Fibroblast of peridontal ligament (primary cell): Measurements from ENCODE around the gene NT5DC2.

Source experiments
- DNase-seq: peaks from one replicate; pipeline ENCODE4 v3.0.0-alpha.2; 2010; ENCODE audit errors: extremely low read depth

Gene NT5DC2

DNA sequence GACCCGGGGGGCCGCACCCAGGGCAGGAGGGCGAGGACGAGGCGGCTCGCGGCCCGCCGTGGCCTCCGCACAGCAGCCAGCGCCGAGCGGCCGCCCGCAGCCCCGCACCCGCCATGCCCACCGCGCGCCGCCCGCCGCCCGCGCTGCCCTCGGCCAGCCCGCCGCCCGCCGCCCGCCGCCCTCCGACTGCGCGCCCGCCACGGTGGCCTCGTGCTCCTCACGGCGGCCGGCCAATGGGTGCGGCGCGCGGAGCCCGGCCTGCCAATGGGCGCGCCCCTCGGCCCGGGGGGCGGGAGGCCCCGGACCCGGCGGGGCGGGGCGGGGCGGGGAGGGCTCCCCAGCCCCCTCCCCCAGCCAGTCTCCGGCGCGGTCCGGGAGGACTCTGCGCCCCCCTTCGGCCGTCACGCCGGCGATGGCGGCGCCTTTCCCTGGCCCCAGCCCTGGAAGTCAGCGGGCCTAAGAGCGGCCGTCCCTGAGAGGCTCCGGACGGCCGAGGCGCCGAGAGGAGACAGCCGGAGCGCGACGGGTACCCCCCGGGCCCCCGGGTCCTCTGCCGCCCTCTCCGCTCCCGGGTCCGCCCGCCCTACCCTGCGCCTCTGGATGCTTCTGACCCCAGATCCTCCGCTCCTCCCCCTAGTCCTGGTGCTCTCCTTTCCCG is at the start of gene NT5DC2:
Gene NT5DC2, minus strand, starts transcription at position 235 of the 658 bp plus-strand sequence. Its CDS starts 120 bp downstream, at position 115.
- peak; percentile 42 for DNase-seq

DNA sequence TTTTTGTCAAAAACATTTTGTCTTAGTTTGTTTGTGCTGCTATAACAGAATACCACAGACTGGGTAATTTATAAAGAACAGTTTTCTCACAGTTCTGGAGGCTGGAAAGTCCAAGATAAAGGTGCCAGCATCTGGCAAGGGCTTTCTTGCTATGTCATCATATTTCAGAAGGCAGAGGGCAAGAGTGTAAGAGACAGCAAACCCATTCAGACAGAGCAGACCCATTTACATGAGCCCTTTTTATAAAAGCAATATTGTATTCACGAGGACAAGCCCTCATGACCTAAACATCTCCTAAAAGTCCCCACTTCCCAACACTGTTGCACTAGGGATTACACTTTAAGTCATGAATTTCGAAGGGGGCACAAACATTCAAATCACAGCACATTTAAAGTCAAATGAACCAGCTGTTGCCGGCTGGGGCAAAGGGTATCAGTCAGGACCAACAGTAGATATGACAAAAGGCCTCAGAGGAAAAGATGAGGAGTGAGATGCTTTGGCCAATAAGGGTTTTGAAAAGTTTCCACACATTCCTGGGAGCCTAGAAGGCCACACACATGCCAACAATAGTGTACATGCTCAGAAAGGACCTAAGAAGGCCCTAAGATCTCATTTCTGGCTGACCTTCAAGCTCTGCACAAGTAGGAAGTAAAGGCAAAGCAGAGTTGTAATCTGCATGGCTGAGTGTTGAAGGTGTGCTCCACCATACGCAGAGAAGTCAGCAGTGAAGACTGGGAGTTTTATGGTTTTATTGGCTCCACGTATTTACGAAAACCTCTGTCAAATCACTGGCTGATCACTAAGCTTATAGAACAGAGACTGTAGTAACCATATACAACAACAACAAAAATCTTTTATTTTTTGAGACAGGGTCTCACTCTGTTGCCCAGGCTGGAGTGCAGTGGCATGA is 40.7 kb upstream of the NT5DC2 start:
- DNase-seq: no peak

DNA sequence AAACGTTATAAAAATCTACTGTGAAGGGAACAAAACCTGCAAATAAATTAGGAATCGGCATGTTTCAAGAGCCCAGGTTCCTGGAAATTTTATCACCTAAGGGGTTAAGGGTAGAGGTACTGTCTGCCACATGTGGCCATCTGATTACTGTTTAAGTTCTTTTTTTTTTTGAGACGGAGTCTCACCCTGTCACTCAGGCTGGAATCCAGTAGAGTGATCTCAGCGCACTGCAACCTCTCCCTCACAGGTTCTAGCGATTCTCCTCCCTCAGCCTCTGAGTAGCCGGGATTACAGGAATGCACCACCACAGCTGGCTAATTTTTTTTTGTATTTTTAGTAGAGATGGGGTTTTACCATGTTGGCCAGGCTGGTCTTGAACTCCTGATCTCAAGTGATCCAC is 38.6 kb upstream of the NT5DC2 start:
- DNase-seq: no peak

DNA sequence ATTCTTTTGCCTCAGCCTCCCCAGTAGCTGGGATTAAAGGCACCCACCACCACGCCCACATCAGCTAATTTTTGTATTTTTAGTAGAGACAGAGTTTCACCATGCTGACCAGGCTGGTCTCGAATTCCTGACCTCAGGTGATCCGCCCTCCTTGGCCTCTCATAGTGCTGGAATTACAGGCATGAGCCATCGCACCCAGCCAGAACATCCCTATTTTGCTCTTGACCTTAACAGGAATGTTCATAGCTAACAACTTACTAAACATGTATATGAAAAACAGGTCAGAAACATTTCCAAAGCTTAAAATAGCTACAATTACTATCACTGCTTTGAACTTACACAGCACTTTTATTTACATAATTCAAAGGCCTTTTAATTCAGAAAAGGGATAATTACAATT is 36.4 kb upstream of the NT5DC2 start:
- DNase-seq: no peak

DNA sequence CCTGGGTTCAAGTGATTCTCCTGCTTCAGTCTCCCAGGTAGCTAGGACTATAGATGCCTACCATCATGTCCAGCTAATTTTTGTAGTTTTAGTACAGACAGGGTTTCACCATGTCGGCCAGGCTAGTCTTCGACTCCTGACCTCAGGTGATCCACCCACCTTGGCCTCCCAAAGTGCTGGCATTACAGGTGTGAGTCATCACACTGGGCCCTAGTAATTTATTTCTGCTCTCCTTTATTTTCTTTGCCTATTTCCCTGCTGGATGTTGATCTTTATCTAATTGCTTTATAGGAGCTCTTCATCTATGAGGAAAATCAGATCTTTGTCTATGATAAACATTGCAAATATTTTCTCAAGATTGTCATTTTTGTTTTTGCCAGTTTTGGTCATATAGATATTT is 34.4 kb upstream of the NT5DC2 start:
- no peak for DNase-seq

DNA sequence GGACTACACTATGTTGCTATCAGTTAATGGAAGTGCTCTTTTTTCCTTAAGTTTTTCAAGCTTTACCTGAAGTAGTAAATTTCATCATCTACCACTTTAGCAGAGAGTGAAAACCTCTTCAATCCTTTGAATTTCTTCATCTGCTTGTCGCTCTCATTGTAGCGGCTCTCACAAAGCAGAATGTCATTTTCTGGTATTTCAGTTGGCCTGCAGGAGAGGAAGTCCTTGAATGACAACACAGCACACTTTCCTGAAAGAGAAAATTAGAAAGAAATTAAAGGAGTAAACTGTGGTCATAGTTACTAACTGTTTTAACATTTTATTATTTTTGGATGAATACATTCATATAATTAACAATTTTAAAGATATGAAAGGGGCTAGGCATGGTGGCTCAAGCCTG is 30.3 kb upstream of the NT5DC2 start:
- DNase-seq: no peak

DNA sequence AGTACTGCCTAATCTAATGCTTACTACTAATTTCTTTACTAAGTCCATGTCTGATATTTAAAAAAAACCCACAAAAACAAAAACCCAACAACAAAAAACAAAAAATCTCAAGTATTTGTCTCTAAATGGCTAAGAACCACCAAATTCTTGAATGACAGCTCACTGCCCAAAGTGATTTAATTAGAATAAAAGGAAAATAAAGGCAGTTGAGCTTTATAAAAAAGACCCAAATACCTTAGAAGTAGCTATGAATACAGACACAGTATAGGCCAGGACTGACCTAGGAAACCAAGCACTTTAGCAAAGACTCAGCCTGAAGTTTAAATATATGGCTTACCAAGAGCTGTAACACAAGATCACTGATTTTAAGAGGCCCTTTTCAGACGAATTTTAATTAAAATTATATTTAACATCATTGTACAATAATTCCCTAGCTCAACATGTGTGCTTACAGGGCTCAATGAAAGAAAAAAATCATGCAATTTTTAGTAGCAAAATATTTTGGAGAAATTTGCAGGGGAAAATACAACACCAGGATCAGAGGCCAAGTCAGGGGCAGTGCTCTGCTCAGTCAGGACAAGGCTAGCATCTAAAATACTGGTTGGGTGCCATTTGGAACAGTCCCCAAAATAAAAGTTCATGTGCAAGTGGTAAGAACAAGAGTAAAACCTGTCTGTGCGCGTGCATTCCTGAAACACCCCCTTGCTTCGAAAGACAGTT is 27.5 kb upstream of the NT5DC2 start:
- DNase-seq: no peak

DNA sequence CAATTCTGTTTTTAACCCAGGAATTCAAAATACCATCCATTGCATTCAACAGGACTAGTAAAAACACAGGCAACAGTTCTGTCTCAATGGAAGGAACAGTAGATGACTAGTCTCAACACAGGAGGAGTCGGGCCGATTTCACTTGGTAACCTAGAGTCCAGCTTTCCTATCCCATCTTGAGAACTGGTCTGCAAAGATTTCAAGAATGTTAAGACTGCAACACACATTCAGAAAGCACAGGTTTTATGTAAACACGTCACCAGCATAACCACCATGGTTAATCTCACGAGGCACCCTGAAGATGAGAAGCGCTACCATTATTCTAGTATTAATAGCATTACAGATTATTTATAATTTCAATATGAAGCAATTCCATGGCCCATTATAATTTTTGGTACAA is 24.8 kb upstream of the NT5DC2 start:
- no peak for DNase-seq

DNA sequence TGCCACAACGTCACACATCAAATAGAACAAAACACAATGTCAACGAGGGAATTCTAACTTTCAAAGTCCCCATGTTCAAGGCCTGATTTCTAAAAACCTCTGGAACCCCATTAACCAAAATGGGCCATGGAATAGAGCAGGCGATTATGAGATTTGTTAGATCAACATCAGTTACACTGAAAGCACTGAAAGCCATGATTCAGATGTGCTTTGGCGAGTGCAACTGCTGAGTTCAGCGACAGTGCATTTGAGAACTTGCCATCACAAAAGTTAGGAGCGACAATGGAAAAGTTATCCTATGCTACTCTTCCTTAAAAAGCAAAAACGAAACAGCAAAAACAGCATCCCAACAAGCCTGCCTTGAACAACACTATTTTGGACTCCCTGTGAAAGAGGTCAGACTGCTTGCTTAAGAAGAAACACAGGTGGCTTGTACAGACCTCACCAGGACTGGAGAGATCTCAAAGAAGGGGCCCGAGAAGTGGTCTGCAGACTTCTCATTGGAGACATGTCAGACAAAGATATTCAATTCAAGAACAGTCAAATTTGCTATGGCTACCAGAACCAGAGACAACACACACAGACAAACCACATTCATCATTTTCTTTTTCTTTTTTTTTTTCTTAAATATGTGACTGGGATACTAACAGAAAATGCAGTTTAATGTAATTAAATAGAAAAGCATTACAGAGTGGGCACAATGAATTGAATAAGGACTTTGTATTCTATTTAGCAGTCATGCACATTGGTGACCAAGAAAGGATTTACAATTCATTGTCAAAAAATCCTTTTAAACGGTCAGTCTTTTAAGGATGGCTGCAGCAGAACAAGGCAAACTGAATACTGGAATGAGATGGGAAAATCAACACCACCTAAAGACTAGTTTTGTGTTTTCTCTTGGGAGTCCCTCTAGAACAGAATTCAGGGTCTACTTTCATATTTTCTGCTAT is 23.6 kb upstream of the NT5DC2 start:
- no peak for DNase-seq

DNA sequence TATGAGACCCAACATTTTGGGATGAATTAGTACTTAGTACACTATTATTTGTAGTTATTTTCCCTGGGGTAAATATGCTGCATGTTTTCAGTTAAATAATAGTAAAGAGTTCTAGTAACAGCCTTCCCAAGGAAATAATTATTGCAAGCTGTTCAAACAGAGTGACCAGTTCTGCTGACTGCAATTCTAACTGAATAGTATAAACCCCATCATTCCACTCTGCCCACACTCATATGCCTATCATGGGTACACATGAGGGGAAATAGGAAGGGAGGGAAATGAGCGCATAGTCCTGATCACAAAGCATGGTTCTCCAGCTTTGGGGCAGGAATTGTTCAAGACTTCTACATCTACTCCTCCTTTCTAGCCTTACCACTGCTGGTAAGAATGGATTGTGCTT is 21.4 kb upstream of the NT5DC2 start:
- peak; percentile 89 for DNase-seq

DNA sequence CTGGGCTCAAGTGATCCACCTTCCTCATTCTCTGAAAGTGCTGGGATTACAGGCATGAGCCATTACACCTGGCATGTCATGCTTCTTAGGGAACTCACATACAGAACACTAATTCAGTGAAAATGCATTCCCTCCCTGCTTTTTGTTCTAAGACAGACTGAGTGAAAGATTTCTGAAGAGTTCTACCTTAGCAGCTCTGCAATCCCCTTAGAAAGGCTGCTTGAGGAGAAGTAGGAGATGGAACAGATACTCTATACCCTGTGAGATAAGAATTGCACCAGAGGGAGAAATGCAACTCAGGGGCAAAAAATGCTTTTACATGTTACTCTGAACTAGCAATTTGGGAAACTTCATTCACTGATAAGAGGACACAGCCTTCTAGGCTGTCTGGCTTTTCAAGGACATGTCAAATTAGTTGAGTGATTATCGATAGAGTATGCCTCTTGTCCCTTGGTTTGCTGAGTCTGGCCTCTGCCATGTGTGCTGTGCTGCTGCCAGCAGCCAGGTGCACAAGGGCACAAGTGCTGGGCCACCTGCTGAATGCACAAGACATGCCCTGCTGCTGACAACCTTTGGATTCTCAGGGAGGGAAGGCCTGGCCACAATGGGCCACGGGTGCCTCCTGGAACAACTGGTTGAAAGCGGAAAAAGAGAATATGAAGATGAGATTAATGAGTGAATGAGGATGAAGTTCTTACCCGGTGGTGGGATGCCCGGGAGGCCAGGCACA is 20.5 kb upstream of the NT5DC2 start:
- DNase-seq: no peak

DNA sequence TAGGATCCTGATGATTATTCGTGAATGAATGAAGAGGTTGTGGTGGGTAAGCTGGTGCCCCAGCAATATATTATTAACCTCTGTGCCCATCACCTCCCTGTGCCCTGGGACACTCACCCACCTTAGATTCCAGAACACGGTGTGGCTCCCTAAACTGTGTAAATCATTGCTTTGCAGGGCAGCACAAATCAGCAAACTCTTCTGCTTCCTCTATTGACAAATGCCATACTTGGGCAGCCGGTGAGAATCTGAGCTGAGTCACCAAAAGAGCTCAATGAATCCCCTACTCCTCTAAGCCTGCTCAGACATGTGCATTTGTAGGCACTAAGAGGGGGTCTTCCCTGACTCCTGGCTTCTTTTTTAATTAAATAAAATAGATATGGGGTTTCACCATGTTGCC is 18.4 kb upstream of the NT5DC2 start:
- DNase-seq: no peak

DNA sequence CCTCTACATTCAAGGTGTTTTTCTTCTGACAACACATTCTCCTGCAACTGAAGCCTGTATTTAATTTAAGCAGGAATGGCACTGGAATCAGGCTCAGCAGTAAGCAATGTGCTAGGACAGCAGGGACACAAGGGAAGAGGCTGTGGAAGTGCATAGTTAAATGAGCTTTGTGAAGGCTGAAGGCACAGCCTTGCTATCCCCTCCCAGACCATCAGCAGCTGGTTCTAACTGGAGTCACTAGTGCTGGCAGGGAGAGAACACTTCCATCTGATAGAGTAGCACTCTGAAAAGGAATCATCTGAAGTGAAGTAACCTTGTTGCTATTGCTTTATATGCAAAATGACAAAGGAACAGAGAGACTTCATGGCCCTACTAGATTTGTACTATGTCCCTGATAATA is 17.5 kb upstream of the NT5DC2 start:
- DNase-seq: no peak

DNA sequence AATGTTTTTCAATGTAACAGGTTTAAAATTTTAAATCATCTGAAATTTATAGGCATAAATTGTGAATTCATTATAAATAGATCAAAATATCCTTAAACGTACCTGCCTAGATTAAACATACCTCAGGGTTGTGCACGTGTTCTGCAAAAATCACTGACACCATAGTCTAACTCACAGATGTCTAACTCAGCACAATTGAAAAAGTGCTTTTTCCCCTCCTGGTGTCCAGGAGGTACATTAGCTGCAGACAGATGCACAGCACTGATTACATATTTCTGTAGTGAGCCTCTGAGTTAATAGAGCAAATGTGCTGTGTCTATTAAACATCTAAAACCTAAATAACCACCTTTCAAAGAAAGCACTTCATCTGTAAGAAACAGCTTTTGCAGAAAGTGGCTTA is 13.5 kb upstream of the NT5DC2 start:
- no peak for DNase-seq

DNA sequence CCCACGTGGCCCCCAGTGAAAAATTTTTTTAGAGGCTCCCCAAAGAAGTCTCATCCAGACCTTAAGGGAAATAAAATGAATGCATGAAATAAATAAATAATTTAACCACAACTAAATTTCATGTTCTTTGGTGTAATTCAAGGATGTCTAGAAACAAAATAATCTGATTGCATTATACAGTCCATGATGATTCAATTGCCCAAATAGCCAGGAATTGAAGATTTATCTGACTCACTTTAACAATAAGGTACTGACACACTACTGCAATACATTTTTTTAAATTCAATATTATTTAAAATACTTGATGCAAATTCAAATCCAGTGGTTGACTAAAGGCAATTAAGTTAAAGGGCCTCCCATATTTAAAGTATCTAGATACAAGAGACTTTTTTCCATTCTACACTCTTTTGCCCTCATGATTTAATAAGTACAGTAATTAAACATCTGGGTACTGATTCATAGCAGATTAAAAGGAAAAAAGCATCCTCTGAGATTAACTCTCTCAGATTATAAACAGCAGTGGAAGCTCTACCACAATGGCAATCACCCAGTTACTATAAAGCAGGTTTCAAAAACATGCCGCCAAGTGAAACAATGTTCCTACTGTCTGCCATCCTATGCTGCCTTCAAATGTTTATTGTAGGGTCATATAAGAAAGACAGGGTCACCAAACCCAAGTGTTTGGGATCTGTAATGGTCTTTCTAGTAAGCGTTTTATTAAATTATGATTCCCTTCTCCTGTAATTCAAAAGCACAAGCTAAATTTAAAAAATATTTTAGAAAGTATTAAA is 12.6 kb upstream of the NT5DC2 start:
- peak; percentile 65 for DNase-seq

DNA sequence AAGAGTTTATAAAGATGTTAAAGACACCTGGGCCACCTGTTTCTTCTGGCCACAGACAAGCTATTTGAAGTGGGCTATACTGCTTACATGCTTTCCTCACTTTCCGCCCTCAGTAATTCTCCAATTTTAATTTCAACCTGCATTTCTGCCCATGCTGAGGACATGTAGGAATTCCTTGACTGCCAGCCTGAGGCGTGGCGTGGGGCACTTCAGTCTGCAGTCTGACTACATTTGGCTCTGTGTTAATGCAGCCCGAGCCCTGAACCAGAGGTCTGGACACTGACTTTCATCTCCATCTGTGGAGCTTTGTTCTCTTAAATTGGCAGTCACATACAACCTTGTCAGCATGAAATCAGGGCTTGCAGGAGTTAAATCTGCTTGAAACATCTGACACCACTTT is 11.3 kb upstream of the NT5DC2 start:
- DNase-seq: no peak

DNA sequence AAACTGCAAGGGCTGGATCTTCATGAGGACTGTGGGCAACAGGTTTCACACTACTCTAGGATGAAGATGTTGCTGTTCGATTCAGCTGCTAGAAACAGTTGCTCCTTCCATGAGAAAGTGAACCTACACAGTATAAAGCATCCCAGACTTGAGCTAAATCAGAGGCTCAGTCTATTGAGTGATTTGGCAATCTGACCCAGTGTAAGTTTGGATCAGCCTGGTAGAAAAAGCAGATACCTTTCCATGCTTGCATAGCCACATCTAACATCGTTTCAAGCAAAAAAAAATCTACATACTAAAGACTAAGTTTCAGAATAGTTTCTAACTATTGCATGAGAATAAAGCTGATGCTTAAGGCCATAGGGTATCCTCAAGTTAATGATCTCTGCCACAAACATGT is 7.4 kb upstream of the NT5DC2 start:
- no peak for DNase-seq

DNA sequence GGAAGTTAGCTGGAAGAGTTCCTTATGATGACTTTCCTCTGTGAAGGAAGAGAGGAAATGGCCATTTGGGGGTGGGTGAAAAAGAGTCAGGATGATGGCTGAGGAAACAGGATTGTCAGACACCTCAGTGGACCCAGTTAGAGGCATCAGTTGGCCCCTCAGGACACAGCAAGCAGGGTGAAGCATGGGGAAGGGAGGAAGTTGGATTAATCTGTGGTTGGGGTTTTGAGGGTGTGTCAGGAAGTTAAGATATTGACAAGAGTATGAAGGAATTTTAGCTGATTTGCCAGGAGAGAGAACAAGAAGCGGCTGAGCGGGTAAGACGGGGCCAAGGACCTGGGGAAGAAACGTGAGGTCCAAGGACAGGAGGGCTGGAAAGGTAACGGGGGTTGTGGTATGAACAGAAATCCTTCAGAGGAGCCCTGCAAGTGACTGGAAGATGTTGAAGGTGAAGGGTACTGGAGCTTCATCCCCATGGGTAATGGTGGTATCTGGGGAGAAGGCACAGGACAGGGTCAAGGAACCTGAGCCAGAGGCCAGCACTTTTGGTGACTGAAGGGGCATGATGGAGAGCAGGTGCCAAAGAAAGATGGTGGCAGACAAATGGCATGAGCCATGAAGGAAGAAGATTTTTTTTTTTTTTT is 5.5 kb upstream of the NT5DC2 start:
- DNase-seq: no peak

DNA sequence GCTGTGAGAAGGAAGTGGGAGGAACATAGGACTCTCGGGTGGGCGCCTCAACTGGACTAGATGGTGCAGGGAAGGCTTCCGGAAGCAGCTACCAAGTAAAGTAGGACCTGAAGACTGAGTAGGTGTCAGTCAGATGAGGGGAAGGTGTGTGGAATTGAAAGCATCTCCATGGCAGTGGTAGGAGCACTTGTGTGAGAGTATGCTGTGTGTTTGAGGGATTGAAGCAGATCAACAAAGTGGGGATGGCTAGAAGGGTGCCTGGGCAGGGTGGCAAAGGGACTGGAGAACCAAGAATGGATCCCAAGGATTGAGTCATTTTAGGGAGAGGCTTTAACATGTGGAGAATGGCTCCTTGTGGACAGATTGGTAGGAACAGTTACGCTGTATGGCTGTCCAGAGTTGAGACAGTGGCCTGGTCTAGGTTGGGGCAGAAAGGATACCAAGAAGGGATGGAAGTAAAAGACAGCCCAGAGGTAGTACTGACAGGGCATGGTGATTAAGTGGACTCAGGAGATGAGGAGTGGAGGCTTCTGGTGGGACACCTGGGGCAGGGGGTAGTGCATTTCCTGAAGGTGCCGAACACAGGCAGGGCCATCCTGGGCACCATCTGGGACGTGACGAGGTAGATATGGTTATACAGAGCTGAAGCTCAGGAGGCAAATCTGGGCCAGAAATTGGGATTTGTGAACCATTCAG is 4.2 kb upstream of the NT5DC2 start:
- no peak for DNase-seq
